BLaER1 (cell line): ENCODE results near the gene KLF17.
"Not testable (repeated sequence)": the region's sequence is repeated elsewhere in the genome, so short reads cannot be mapped to it uniquely, and the experiment has no call there.

Experiments used
- H3K27ac ChIP-seq: shearing (Covaris generic); formaldehyde crosslinking; 2 replicates; pipeline ENCODE4 v1.8.1; 2022
- H3K27me3 ChIP-seq: shearing (Covaris generic); formaldehyde crosslinking; 2 replicates; pipeline ENCODE4 v1.8.1; 2022
- H3K36me3 ChIP-seq: shearing (Covaris generic); formaldehyde crosslinking; 2 replicates; pipeline ENCODE4 v1.8.1; 2022
- H3K4me1 ChIP-seq: shearing (Covaris generic); formaldehyde crosslinking; 2 replicates; pipeline ENCODE4 v1.8.1; 2022
- H3K4me2 ChIP-seq: shearing (Covaris generic); formaldehyde crosslinking; 2 replicates; pipeline ENCODE4 v1.8.1; 2022
- H3K4me3 ChIP-seq: shearing (Covaris generic); formaldehyde crosslinking; 2 replicates; pipeline ENCODE4 v1.8.1; 2022
- H3K9ac ChIP-seq: shearing (Covaris generic); formaldehyde crosslinking; 2 replicates; pipeline ENCODE4 v1.8.1; 2022
- H3K9me3 ChIP-seq: shearing (Covaris generic); formaldehyde crosslinking; 2 replicates; pipeline ENCODE4 v1.8.1; 2022
- H4K20me1 ChIP-seq: shearing (Covaris generic); formaldehyde crosslinking; 2 replicates; pipeline ENCODE4 v1.8.1; 2022
- Cebpa-rat ChIP-seq: shearing (Covaris generic); IDR thresholded peaks from 2 replicates; pipeline ENCODE4 v1.8.1; 2022

Gene KLF17

GRCh38 chr1:44105810-44106209, 12.8 kb upstream of the KLF17 start:
- Histone ChIP-seq H3K4me2 (no peak overlapping the region), H3K27me3 (no peaks in the 10 kb centered on the region), H4K20me1 (no peaks in the 10 kb centered on the region), H3K36me3 (no peaks in the 10 kb centered on the region), H3K4me1 (no peaks in the 10 kb centered on the region), H3K9me3 (no peaks in the 10 kb centered on the region), H3K27ac (no peak overlapping the region), H3K4me3 (no peak overlapping the region), H3K9ac (no peak overlapping the region)
- TF ChIP-seq Cebpa-rat, result no peak

- Histone ChIP-seq H3K9me3 (no peaks in the 10 kb centered on the region), H4K20me1 (no peaks in the 10 kb centered on the region), H3K4me2 (no peak overlapping the region), H3K4me1 (no peaks in the 10 kb centered on the region), H3K27me3 (no peaks in the 10 kb centered on the region), H3K36me3 (no peaks in the 10 kb centered on the region), H3K27ac (no peak overlapping the region), H3K4me3 (no peak overlapping the region), H3K9ac (no peak overlapping the region)
- TF ChIP-seq Cebpa-rat, result no peak
Observed at GRCh38 chr1:44108241-44108640, 10.4 kb upstream of the KLF17 start.

GRCh38 chr1:44108971-44109370, 9.7 kb upstream of the KLF17 start:
- Histone ChIP-seq H3K9me3 (no peaks in the 10 kb centered on the region), H3K9ac (no peak overlapping the region), H3K4me1 (no peaks in the 10 kb centered on the region), H3K4me2 (no peak overlapping the region), H4K20me1 (no peaks in the 10 kb centered on the region), H3K27ac (no peak overlapping the region), H3K36me3 (no peaks in the 10 kb centered on the region), H3K27me3 (no peaks in the 10 kb centered on the region), H3K4me3 (no peak overlapping the region)
- TF ChIP-seq Cebpa-rat, result no peak

GRCh38 chr1:44110916-44111315, 7.7 kb upstream of the KLF17 start:
- H3K4me1 ChIP-seq, result no peaks in the 10 kb centered on the region
- no peak overlapping the region for H3K4me3 ChIP-seq
- TF ChIP-seq Cebpa-rat, result no peak
- no peak overlapping the region for H3K4me2 ChIP-seq
- H3K27ac ChIP-seq, result no peak overlapping the region
- no peaks in the 10 kb centered on the region for H3K27me3 ChIP-seq
- H3K36me3 ChIP-seq, result no peaks in the 10 kb centered on the region
- H3K9ac ChIP-seq, result no peak overlapping the region
- no peaks in the 10 kb centered on the region for H4K20me1 ChIP-seq
- no peaks in the 10 kb centered on the region for H3K9me3 ChIP-seq

- Histone ChIP-seq H3K27ac (no peak overlapping the region), H3K36me3 (no peaks in the 10 kb centered on the region), H3K4me1 (no peaks in the 10 kb centered on the region), H3K9ac (no peak overlapping the region), H3K9me3 (no peaks in the 10 kb centered on the region), H4K20me1 (no peaks in the 10 kb centered on the region), H3K27me3 (no peaks in the 10 kb centered on the region), H3K4me3 (no peak overlapping the region), H3K4me2 (no peak overlapping the region)
- TF ChIP-seq Cebpa-rat, result no peak
Observed at GRCh38 chr1:44111861-44112260, 6.8 kb upstream of the KLF17 start.

- H3K9ac ChIP-seq, result no peak overlapping the region
- H4K20me1 ChIP-seq, result no peaks in the 10 kb centered on the region
- no peak overlapping the region for H3K4me3 ChIP-seq
- no peaks in the 10 kb centered on the region for H3K27me3 ChIP-seq
- no peaks in the 10 kb centered on the region for H3K4me1 ChIP-seq
- no peak overlapping the region for H3K27ac ChIP-seq
- no peaks in the 10 kb centered on the region for H3K9me3 ChIP-seq
- no peak for TF ChIP-seq Cebpa-rat
- H3K36me3 ChIP-seq, result no peaks in the 10 kb centered on the region
- H3K4me2 ChIP-seq, result no peak overlapping the region
Observed at GRCh38 chr1:44112486-44112885, 6.1 kb upstream of the KLF17 start.

GRCh38 chr1:44113095-44113609, 5.5 kb upstream of the KLF17 start:
- Histone ChIP-seq H3K9me3 (no peaks in the 10 kb centered on the region), H3K4me1 (no peaks in the 10 kb centered on the region), H3K27ac (no peak overlapping the region), H3K4me2 (no peak overlapping the region), H4K20me1 (no peaks in the 10 kb centered on the region), H3K9ac (no peak overlapping the region), H3K27me3 (no peaks in the 10 kb centered on the region), H3K36me3 (no peaks in the 10 kb centered on the region), H3K4me3 (no peak overlapping the region)
- TF ChIP-seq Cebpa-rat, result no peak

- no peaks in the 10 kb centered on the region for H3K27me3 ChIP-seq
- no peak overlapping the region for H3K4me3 ChIP-seq
- H4K20me1 ChIP-seq, result no peaks in the 10 kb centered on the region
- no peak overlapping the region for H3K4me2 ChIP-seq
- no peak overlapping the region for H3K9ac ChIP-seq
- no peaks in the 10 kb centered on the region for H3K36me3 ChIP-seq
- TF ChIP-seq Cebpa-rat, result no peak
- no peaks in the 10 kb centered on the region for H3K4me1 ChIP-seq
- no peaks in the 10 kb centered on the region for H3K9me3 ChIP-seq
- H3K27ac ChIP-seq, result no peak overlapping the region
Observed at GRCh38 chr1:44114098-44114497, 4.5 kb upstream of the KLF17 start.

GRCh38 chr1:44117272-44117671, 1.3 kb upstream of the KLF17 start:
- H3K9me3 ChIP-seq, H4K20me1 ChIP-seq, H3K4me1 ChIP-seq, H3K4me2 ChIP-seq, H3K36me3 ChIP-seq, H3K27me3 ChIP-seq, H3K27ac ChIP-seq, H3K4me3 ChIP-seq, H3K9ac ChIP-seq: not testable (repeated sequence)

GRCh38 chr1:44119525-44119924, 904 bp downstream of the KLF17 start:
- Histone ChIP-seq H3K9ac (no peak overlapping the region), H3K4me1 (no peaks in the 10 kb centered on the region), H3K27me3 (no peaks in the 10 kb centered on the region), H3K9me3 (no peaks in the 10 kb centered on the region), H4K20me1 (no peaks in the 10 kb centered on the region), H3K4me2 (no peak overlapping the region), H3K36me3 (no peaks in the 10 kb centered on the region), H3K27ac (no peak overlapping the region), H3K4me3 (no peak overlapping the region)
- no peak for TF ChIP-seq Cebpa-rat

GRCh38 chr1:44120398-44120949, 1.9 kb downstream of the KLF17 start:
- Histone ChIP-seq H3K4me2 (no peak overlapping the region), H3K9me3 (no peaks in the 10 kb centered on the region), H3K27ac (no peak overlapping the region), H3K36me3 (no peaks in the 10 kb centered on the region), H3K9ac (no peak overlapping the region), H3K4me3 (no peak overlapping the region), H3K4me1 (no peaks in the 10 kb centered on the region), H3K27me3 (no peaks in the 10 kb centered on the region), H4K20me1 (no peaks in the 10 kb centered on the region)
- TF ChIP-seq Cebpa-rat, result no peak
